GM20000 (cell line): ENCODE results near the gene MYO9B.
"Not testable (repeated sequence)": the region's sequence is repeated elsewhere in the genome, so short reads cannot be mapped to it uniquely, and the experiment has no call there.

ENCODE experiments used
- DNase-seq: peaks from one replicate; pipeline ENCODE4 v3.0.0; 2012; ENCODE audit warnings: low spot score
- TF ChIP-seq, protein P1 (sequence below): IDR thresholded peaks from 2 replicates; pipeline ENCODE4 v1.5.1; 2012; ENCODE audit warnings: mild to moderate bottlenecking, control low read depth; ENCODE audit errors: extremely low read depth, missing control alignments

MYO9B gene

GRCh38 chr19:17138937-17139598 is 63.5 kb downstream of the MYO9B start:
- TF ChIP-seq, protein P1, sequence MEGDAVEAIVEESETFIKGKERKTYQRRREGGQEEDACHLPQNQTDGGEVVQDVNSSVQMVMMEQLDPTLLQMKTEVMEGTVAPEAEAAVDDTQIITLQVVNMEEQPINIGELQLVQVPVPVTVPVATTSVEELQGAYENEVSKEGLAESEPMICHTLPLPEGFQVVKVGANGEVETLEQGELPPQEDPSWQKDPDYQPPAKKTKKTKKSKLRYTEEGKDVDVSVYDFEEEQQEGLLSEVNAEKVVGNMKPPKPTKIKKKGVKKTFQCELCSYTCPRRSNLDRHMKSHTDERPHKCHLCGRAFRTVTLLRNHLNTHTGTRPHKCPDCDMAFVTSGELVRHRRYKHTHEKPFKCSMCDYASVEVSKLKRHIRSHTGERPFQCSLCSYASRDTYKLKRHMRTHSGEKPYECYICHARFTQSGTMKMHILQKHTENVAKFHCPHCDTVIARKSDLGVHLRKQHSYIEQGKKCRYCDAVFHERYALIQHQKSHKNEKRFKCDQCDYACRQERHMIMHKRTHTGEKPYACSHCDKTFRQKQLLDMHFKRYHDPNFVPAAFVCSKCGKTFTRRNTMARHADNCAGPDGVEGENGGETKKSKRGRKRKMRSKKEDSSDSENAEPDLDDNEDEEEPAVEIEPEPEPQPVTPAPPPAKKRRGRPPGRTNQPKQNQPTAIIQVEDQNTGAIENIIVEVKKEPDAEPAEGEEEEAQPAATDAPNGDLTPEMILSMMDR, result no peak
- no peak for DNase-seq

- DNase-seq, result not testable (repeated sequence)
Observed at GRCh38 chr19:17144771-17145170, 69.2 kb downstream of the MYO9B start.

GRCh38 chr19:17145546-17146497 is 70.2 kb downstream of the MYO9B start:
- TF ChIP-seq, protein P1, result no peak
- no peak for DNase-seq

DNA sequence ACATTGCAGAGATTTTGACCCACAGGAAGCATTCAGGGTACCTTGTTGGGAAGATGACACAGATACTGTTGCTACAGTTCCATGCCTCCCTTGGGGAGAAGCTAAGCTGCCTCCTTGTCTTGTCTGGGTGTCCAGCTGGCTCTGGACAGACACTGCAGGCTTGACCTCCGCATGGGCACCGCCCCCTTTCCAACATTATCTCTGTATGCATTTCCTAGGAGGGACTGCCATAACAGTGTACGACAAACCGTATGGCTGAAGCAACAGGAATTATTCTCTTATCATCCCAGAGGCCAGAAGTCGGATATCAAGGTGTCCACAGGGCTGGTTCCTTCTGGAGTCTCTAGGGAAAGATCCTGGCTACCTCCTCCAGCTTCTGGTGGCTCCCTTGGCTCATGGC is 72.6 kb downstream of the MYO9B start:
- DNase-seq, result no peak
- TF ChIP-seq, protein P1, result no peak

- no peak for DNase-seq
- TF ChIP-seq, protein P1, result no peak
Observed at GRCh38 chr19:17149393-17150135, 74.0 kb downstream of the MYO9B start.

DNA sequence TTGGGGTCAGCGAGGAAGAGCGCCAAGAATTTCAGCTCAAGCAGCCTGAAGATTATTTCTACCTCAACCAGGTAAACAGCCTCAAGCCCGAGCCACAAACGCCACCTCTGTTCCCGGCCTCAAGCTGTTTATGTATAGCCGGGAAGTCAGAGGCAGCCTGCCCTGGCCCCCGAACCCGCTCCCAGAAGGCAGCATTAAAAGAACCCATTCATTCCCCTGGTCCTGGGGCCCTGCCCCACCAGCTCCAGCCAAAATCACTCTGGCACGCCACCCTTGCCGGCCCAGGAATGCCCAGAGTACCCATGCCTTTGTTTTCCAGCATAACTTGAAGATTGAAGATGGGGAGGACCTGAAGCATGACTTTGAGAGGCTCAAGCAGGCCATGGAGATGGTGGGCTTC is 78.4 kb downstream of the MYO9B start:
- DNase-seq, result no peak
- TF ChIP-seq, protein P1, result no peak

- TF ChIP-seq, protein P1, result no peak
- no peak for DNase-seq
Observed at GRCh38 chr19:17155251-17155650, 79.7 kb downstream of the MYO9B start.
